HG02970 (cell line): ENCODE measurements around the gene ARID5B.

Experiments used
- ATAC-seq: cut with Tn5 transposase; IDR thresholded peaks from one replicate; pipeline ENCODE4 v1.9.1; 2021; ENCODE audit warnings: mild to moderate bottlenecking, moderate library complexity, moderate number of reproducible peaks; ENCODE audit not compliant: unreplicated experiment, low FRiP score

Gene ARID5B

GRCh38 chr10:61931620-61932332, 30.3 kb downstream of the ARID5B start:
- no peak for ATAC-seq

- no peak for ATAC-seq
Observed at GRCh38 chr10:61933859-61934555, 32.5 kb downstream of the ARID5B start.

GRCh38 chr10:61935077-61935476, 33.6 kb downstream of the ARID5B start:
- no peak for ATAC-seq

- no peak for ATAC-seq
Observed at GRCh38 chr10:61936770-61937169, 35.3 kb downstream of the ARID5B start.

GRCh38 chr10:61937631-61938351, 36.3 kb downstream of the ARID5B start:
- no peak for ATAC-seq

GRCh38 chr10:61939902-61940301, 38.4 kb downstream of the ARID5B start:
- no peak for ATAC-seq

GRCh38 chr10:61941202-61941681, 39.7 kb downstream of the ARID5B start:
- no peak for ATAC-seq

- ATAC-seq, result no peak
Observed at GRCh38 chr10:61942604-61943461, 41.3 kb downstream of the ARID5B start.

- peak; percentile 61 for ATAC-seq
Observed at GRCh38 chr10:61943674-61944378, 42.3 kb downstream of the ARID5B start.

GRCh38 chr10:61944410-61945147, 43.1 kb downstream of the ARID5B start:
- no peak for ATAC-seq

- no peak for ATAC-seq
Observed at GRCh38 chr10:61949687-61950086, 48.2 kb downstream of the ARID5B start.

- no peak for ATAC-seq
Observed at GRCh38 chr10:61950449-61951143, 49.1 kb downstream of the ARID5B start.

- ATAC-seq, result no peak
Observed at GRCh38 chr10:61951144-61951483, 49.6 kb downstream of the ARID5B start.

GRCh38 chr10:61952028-61952674, 50.7 kb downstream of the ARID5B start:
- no peak for ATAC-seq

- ATAC-seq, result no peak
Observed at GRCh38 chr10:61953183-61953582, 51.7 kb downstream of the ARID5B start.

GRCh38 chr10:61957806-61958205, 56.3 kb downstream of the ARID5B start:
- ATAC-seq, result no peak

GRCh38 chr10:61958311-61958710, 56.8 kb downstream of the ARID5B start:
- ATAC-seq, result no peak

GRCh38 chr10:61958805-61959204, 57.3 kb downstream of the ARID5B start:
- ATAC-seq, result no peak
